ENCODE data around the gene TPX2. TPM values are rescaled to one million over a fixed set of nuclear protein-coding genes. Genes with fewer than 3 reads are reported as not detected.

Gene TPX2
- total and polyA plus RNA-seq, 2 donors from 2014 or later = 0.47 to 1.4 TPM

GRCh38 chr20:31790401-31790800 lies 51.3 kb downstream of the TPX2 start:
- Histone ChIP-seq H3K9me3 (ENCODE audit: control insufficient read depth in 2 of 3, insufficient read depth in 1 of 3, low read length in 3 of 3) (no peaks in the 10 kb centered on the region), H3K4me3 (ENCODE audit: low read length in 3 of 3) (no peak overlapping the region), H3K27me3 (ENCODE audit: control insufficient read depth, insufficient read depth, low read length) (no peaks in the 10 kb centered on the region), H3K27ac (ENCODE audit: low read depth in 2 of 2, low read length in 2 of 2) (no peak overlapping the region), H3K36me3 (ENCODE audit: control insufficient read depth in 2 of 3, insufficient read depth in 3 of 3, low read length in 3 of 3) (peaks cover 0 to 2% (median 0%) of the 10 kb centered on the region in 3 donors), H3K4me1 (ENCODE audit: control insufficient read depth in 2 of 3, insufficient read depth in 2 of 3, low read depth in 1 of 3, low read length in 3 of 3) (no peaks in the 10 kb centered on the region), H3K9ac (ENCODE audit: low read length in 3 of 3) (no peak overlapping the region)
- TF ChIP-seq CTCF (IDR thresholded peaks at IDR 0.05; ENCODE audit: borderline replicate concordance, extremely low read depth, insufficient read depth) = no peak
- intact Hi-C loops (cut with DNase I) = no loop called here
- DNase-seq = no peak
- no peak for FAIRE-seq

- Histone ChIP-seq H3K4me3 (ENCODE audit: low read length in 3 of 3) (no peak overlapping the region), H3K4me1 (ENCODE audit: control insufficient read depth in 2 of 3, insufficient read depth in 2 of 3, low read depth in 1 of 3, low read length in 3 of 3) (no peaks in the 10 kb centered on the region), H3K9me3 (ENCODE audit: control insufficient read depth in 2 of 3, insufficient read depth in 1 of 3, low read length in 3 of 3) (no peaks in the 10 kb centered on the region), H3K9ac (ENCODE audit: low read length in 3 of 3) (no peak overlapping the region), H3K27me3 (ENCODE audit: control insufficient read depth, insufficient read depth, low read length) (no peaks in the 10 kb centered on the region), H3K27ac (ENCODE audit: low read depth in 2 of 2, low read length in 2 of 2) (no peak overlapping the region), H3K36me3 (ENCODE audit: control insufficient read depth in 2 of 3, insufficient read depth in 3 of 3, low read length in 3 of 3) (peaks cover 0 to 4% (median 0%) of the 10 kb centered on the region in 3 donors)
- DNase-seq = no peak
- FAIRE-seq = no peak
- no peak for TF ChIP-seq CTCF (IDR thresholded peaks at IDR 0.05; ENCODE audit: borderline replicate concordance, extremely low read depth, insufficient read depth)
- intact Hi-C loops (cut with DNase I) = no loop called here
These were observed 58.3 kb downstream of the TPX2 start for GRCh38 chr20:31797364-31797763.

GRCh38 chr20:31801508-31801907 lies 62.4 kb downstream of the TPX2 start:
- DNase-seq (no peak), FAIRE-seq (no peak)
- Histone ChIP-seq H3K27me3 (ENCODE audit: control insufficient read depth, insufficient read depth, low read length) (no peaks in the 10 kb centered on the region), H3K4me3 (ENCODE audit: low read length in 3 of 3) (no peak overlapping the region), H3K27ac (ENCODE audit: low read depth in 2 of 2, low read length in 2 of 2) (no peak overlapping the region), H3K36me3 (ENCODE audit: control insufficient read depth in 2 of 3, insufficient read depth in 3 of 3, low read length in 3 of 3) (peaks cover 0 to 6% (median 0%) of the 10 kb centered on the region in 3 donors), H3K4me1 (ENCODE audit: control insufficient read depth in 2 of 3, insufficient read depth in 2 of 3, low read depth in 1 of 3, low read length in 3 of 3) (no peaks in the 10 kb centered on the region), H3K9ac (ENCODE audit: low read length in 3 of 3) (no peak overlapping the region), H3K9me3 (ENCODE audit: control insufficient read depth in 2 of 3, insufficient read depth in 1 of 3, low read length in 3 of 3) (no peaks in the 10 kb centered on the region)
- TF ChIP-seq CTCF (IDR thresholded peaks at IDR 0.05; ENCODE audit: borderline replicate concordance, extremely low read depth, insufficient read depth) = no peak
- intact Hi-C loops (cut with DNase I) = no loop called here

All from kidney (tissue), 14 donors.